GM12878 (cell line): Measurements from ENCODE around the gene CD9. TPM values are rescaled to one million over a fixed set of nuclear protein-coding genes. Genes with fewer than 3 reads are reported as not detected.

Experiments used
- ATAC-seq: fragments of 200-7000 bp; cut with Tn5 transposase; 3 replicates; pipeline ENCODE4 v1.9.1; 2020; ENCODE audit warnings: mild to moderate bottlenecking, moderate library complexity
- BruUV-seq: library from RNA; stranded (reverse); fragments of 400-500 nt; replicated peaks from 2 replicates; lab custom pipeline; 2021; lab: Mats Ljungman, UMichigan
- CTCF ChIA-PET: fragments of 300-600 bp; sonication (Branson Sonifier 250); formaldehyde crosslinking; extraction: SDS; loops from one replicate; lab custom pipeline; 2021; ENCODE audit warnings: inconsistent platforms; lab: Yijun Ruan, JAX
- POLR2A ChIA-PET: fragments of 350-600 bp; formaldehyde crosslinking; extraction: SDS; loops from one replicate; lab custom pipeline; 2021; ENCODE audit warnings: inconsistent platforms; lab: Charles Lee
- RAD21 ChIA-PET: fragments of 300-600 bp; sonication (Branson Sonifier 250); formaldehyde crosslinking; loops from one replicate; lab custom pipeline; 2023; ENCODE audit warnings: antibody characterized with exemption; ENCODE audit not compliant: unreplicated experiment; lab: Charles Lee
- SMC1A ChIA-PET: fragments of 300-600 bp; sonication (Branson Sonifier 250); formaldehyde crosslinking; loops from one replicate; lab custom pipeline; 2023; ENCODE audit not compliant: unreplicated experiment, uncharacterized antibody; lab: Charles Lee
- DNase-seq: peaks from one replicate; pipeline ENCODE4 v3.0.0-alpha.2; 2011; ENCODE audit warnings: low read depth, low spot score
- FAIRE-seq: peaks from 3 replicates; lab custom pipeline; 2011; peaks lifted over from hg19 to GRCh38; lab: Jason Lieb, UNC
- H2AFZ ChIP-seq: 2 replicates; pipeline ENCODE4 v1.6.0; 2011; ENCODE audit warnings: low read depth, low read length, control low read depth; ENCODE audit not compliant: control insufficient read depth
- H3K27ac ChIP-seq: 2 replicates; pipeline ENCODE4 v1.5.1; 2011; ENCODE audit warnings: control low read depth; ENCODE audit not compliant: control insufficient read depth, insufficient read depth
- H3K27me3 ChIP-seq, 2 experiments: replicated peaks in 1 of 2; 2 replicates each; pipeline versions ENCODE4 v1.6.0 to v1.6.1; 2011; ENCODE audit warnings: low read length in 1 of 2; ENCODE audit not compliant: control insufficient read depth in 2 of 2, insufficient read depth in 2 of 2
- H3K36me3 ChIP-seq, 2 experiments: 2 replicates each; pipeline ENCODE4 v1.5.1; 2011; ENCODE audit warnings: low read length in 1 of 2; ENCODE audit not compliant: control insufficient read depth in 2 of 2, insufficient read depth in 2 of 2
- H3K4me1 ChIP-seq: 2 replicates; pipeline ENCODE4 v1.6.1; 2011; ENCODE audit warnings: mild to moderate bottlenecking, low read length, moderate library complexity, mixed read lengths; ENCODE audit not compliant: control insufficient read depth, insufficient read depth
- H3K4me2 ChIP-seq: 2 replicates; pipeline ENCODE4 v1.6.0; 2011; ENCODE audit warnings: control low read depth; ENCODE audit not compliant: control insufficient read depth, insufficient read depth
- H3K4me3 ChIP-seq: fragments of 200-600 bp; sonication (generic); 2 replicates; pipeline ENCODE4 v1.5.1; 2016
- H3K79me2 ChIP-seq: 2 replicates; pipeline ENCODE4 v1.6.0; 2011; ENCODE audit warnings: low read length; ENCODE audit not compliant: control insufficient read depth, insufficient read depth
- H3K9ac ChIP-seq: 2 replicates; pipeline ENCODE4 v1.8.0; 2011; ENCODE audit warnings: low read length, control low read depth, mixed read lengths; ENCODE audit not compliant: control insufficient read depth, insufficient read depth
- H3K9me3 ChIP-seq: replicated peaks from 3 replicates; pipeline ENCODE4 v1.5.1; 2011; ENCODE audit warnings: mild to moderate bottlenecking, low read length; ENCODE audit not compliant: control insufficient read depth, insufficient read depth
- H4K20me1 ChIP-seq: 2 replicates; pipeline ENCODE4 v1.6.0; 2011; ENCODE audit not compliant: control insufficient read depth, insufficient read depth
- IKZF1 ChIP-seq: fragments of 450-650 bp; conservative IDR thresholded peaks from 2 replicates; pipeline ENCODE4 v1.6.1; 2017; ENCODE audit warnings: antibody characterized with exemption, mild to moderate bottlenecking
- IRF4 ChIP-seq: IDR thresholded peaks from 2 replicates; pipeline ENCODE4 v1.6.1; 2011; ENCODE audit warnings: low read depth, low read length
- NBN ChIP-seq: fragments of 450-650 bp; IDR thresholded peaks from 2 replicates; pipeline ENCODE4 v1.6.1; 2016
- RB1 ChIP-seq: fragments of 450-650 bp; formaldehyde crosslinking; IDR thresholded peaks from 2 replicates; pipeline ENCODE4 v1.6.1; 2017; ENCODE audit warnings: mild to moderate bottlenecking, borderline replicate concordance
- SP1 ChIP-seq: IDR thresholded peaks from one replicate; pipeline ENCODE4 v1.6.1; 2011; ENCODE audit warnings: low read depth, low read length
- ZNF687 ChIP-seq: fragments of 450-650 bp; IDR thresholded peaks from 2 replicates; pipeline ENCODE4 v1.6.1; 2017; ENCODE audit warnings: mild to moderate bottlenecking, moderate library complexity
- WGBS: methylation state at CpG from one replicate; pipeline ENCODE4 v1.1.6; 2016; ENCODE audit warnings: low lambda C conversion rate; ENCODE audit not compliant: insufficient replicate concordance, insufficient coverage; ENCODE audit errors: missing lambda C conversion rate; 5-methylcytosine and 5-hydroxymethylcytosine counted together
- in situ Hi-C: fragments of 300-500 bp; cut with MboI; formaldehyde crosslinking; loops from 9 replicates; pipeline ENCODE4 v1.14.3; 2018; ENCODE audit warnings: mixed read lengths
- intact Hi-C: fragments of 100-400 bp; cut with micrococcal nuclease; formaldehyde crosslinking; loops from one replicate; pipeline ENCODE4 v1.14.2; 2022; ENCODE audit not compliant: unreplicated experiment
- polyA plus RNA-seq, 11 experiments: library from polyadenylated mRNA; depleted of rRNA in 4 of 11; unstranded in 6 of 11; stranded (reverse) in 5 of 11; fragments of >200 nt; fragmentation: Nextera tagmentation in 4 of 11; fragmentation: Illumina TruSeq in 1 of 11; extraction: Ambion mirVana in 4 of 11; extraction: Trizol in 1 of 11; gene quantifications; 1 replicate in 1 of 11; 2 replicates in 10 of 11; pipeline versions ENCODE4 v1.2.1 to v1.2.3, GENCODE V29; 2011 to 2016; ENCODE audit warnings: inconsistent platforms in 2 of 11, missing spikeins in 2 of 11, low read depth in 1 of 11
- total RNA-seq, 4 experiments: library from RNA; depleted of rRNA in 3 of 4; stranded (reverse); fragments of >200 nt in 3 of 4; fragmentation: Illumina TruSeq in 1 of 4; extraction: Trizol in 1 of 4; gene quantifications; 2 replicates each; pipeline versions ENCODE4 v1.2.1 to v1.2.3, GENCODE V29; 2013 to 2021

Gene CD9
- total and polyA plus RNA-seq, 10 of the 15 experiments (the other 5 are each of a cell fraction or from before 2014, with no cell fraction given): 4.8 to 29.9 (median 9.7) TPM

- Histone ChIP-seq H4K20me1 (no peaks in the 10 kb centered on the region), H3K4me3 (no peak overlapping the region), H3K4me2 (peak overlapping the region; percentile 24; the same call in 1 of the 2 replicates), H3K36me3 (no peaks in the 10 kb centered on the region), H3K9ac (no peak overlapping the region), H3K4me1 (no peaks in the 10 kb centered on the region; the same call in 1 of the 2 replicates), H3K9me3 (no peaks in the 10 kb centered on the region), H3K27me3 (peaks cover 2 to 24% of the 10 kb centered on the region in 2 experiments; a peak in 3 of 4 replicates), H3K27ac (no peak overlapping the region), H2AFZ (no peak overlapping the region), H3K79me2 (no peaks in the 10 kb centered on the region)
- FAIRE-seq (no peak), ATAC-seq (peak; percentile 18), DNase-seq (no peak)
- CTCF ChIA-PET: interaction anchor here (5.7 to 21.0 kb wide), 3 partner anchors 13 to 85 kb away, joined by 38 to 401 read pairs (median 147); no protein-coding TSS in a partner anchor
- RAD21 ChIA-PET: interaction anchor here (0.7 to 17.5 kb wide), 9 partner anchors 11 to 139 kb away, joined by 3 to 304 read pairs (median 3); no protein-coding TSS in a partner anchor
- intact Hi-C loops (no loop called here), in situ Hi-C loops (no loop called here)
- SMC1A ChIA-PET: interaction anchor here (0.6 to 9.4 kb wide), 8 partner anchors 13 to 123 kb away, joined by 3 to 72 read pairs (median 8); no protein-coding TSS in a partner anchor
- BruUV-seq: TSS peak; percentile 91
- WGBS: 4% methylated on average over 35 of the region's 42 CpGs
- POLR2A ChIA-PET: interaction anchor here (0.6 to 4.7 kb wide), 8 partner anchors 10 to 161 kb away, joined by 3 to 43 read pairs (median 8); no protein-coding TSS in a partner anchor
- TF ChIP-seq SP1 (no peak), RB1 (peak; percentile 21; the same call in 1 of the 2 replicates), NBN (peak; percentile 52; the same call in 1 of the 2 replicates), ZNF687 (peak; percentile 77), IRF4 (no peak), IKZF1 (peak; percentile 21; the same call in 1 of the 2 replicates)
These were observed 507 bp upstream of the CD9 start for GRCh38 chr12:6199531-6200255.
